ENCODE data around the gene INPP4B.
"Not testable (repeated sequence)": the region's sequence is repeated elsewhere in the genome, so short reads cannot be mapped to it uniquely, and the experiment has no call there.

Gene INPP4B

GRCh38 chr4:142100941-142101340, 745.2 kb downstream of the INPP4B start:
- DNase-seq: no peak

- no peak for DNase-seq
Observed at GRCh38 chr4:142098900-142099545, 747.1 kb downstream of the INPP4B start.

GRCh38 chr4:142098380-142098779, 747.7 kb downstream of the INPP4B start:
- DNase-seq: no peak

- no peak for DNase-seq
Observed at GRCh38 chr4:142097015-142097414, 749.1 kb downstream of the INPP4B start.

GRCh38 chr4:142095886-142096605, 750.1 kb downstream of the INPP4B start:
- no peak for DNase-seq

- DNase-seq: no peak
Observed at GRCh38 chr4:142092941-142093340, 753.2 kb downstream of the INPP4B start.

- DNase-seq: no peak
Observed at GRCh38 chr4:142091691-142092182, 754.4 kb downstream of the INPP4B start.

- no peak for DNase-seq
Observed at GRCh38 chr4:142091085-142091513, 755.0 kb downstream of the INPP4B start.

- DNase-seq: no peak
Observed at GRCh38 chr4:142088906-142089305, 757.2 kb downstream of the INPP4B start.

GRCh38 chr4:142085513-142086292, 760.4 kb downstream of the INPP4B start:
- no peak for DNase-seq

- no peak for DNase-seq
Observed at GRCh38 chr4:142083264-142083663, 762.8 kb downstream of the INPP4B start.

- DNase-seq: no peak
Observed at GRCh38 chr4:142081025-142081424, 765.1 kb downstream of the INPP4B start.

- no peak for DNase-seq
Observed at GRCh38 chr4:142079959-142080358, 766.1 kb downstream of the INPP4B start.

GRCh38 chr4:142077048-142077447, 769.1 kb downstream of the INPP4B start:
- DNase-seq: no peak

GRCh38 chr4:142068304-142068703, 777.8 kb downstream of the INPP4B start:
- not testable (repeated sequence) for DNase-seq

- not testable (repeated sequence) for DNase-seq
Observed at GRCh38 chr4:142066562-142066961, 779.5 kb downstream of the INPP4B start.

GRCh38 chr4:142065086-142065647, 780.9 kb downstream of the INPP4B start:
- DNase-seq: no peak

GRCh38 chr4:142064181-142064580, 781.9 kb downstream of the INPP4B start:
- no peak for DNase-seq

GRCh38 chr4:142045996-142046395, 800.1 kb downstream of the INPP4B start:
- no peak for DNase-seq

- DNase-seq: no peak
Observed at GRCh38 chr4:142044271-142044670, 801.8 kb downstream of the INPP4B start.

GRCh38 chr4:142043509-142043908, 802.6 kb downstream of the INPP4B start:
- no peak for DNase-seq

- no peak for DNase-seq
Observed at GRCh38 chr4:142041788-142042187, 804.3 kb downstream of the INPP4B start.

GRCh38 chr4:142040043-142040442, 806.1 kb downstream of the INPP4B start:
- DNase-seq: no peak
